ENCODE results near the gene SV2C.
"Not testable (repeated sequence)": the region's sequence is repeated elsewhere in the genome, so short reads cannot be mapped to it uniquely, and the experiment has no call there.

The SV2C gene

GRCh38 chr5:76269259-76269931 lies 186.2 kb downstream of the SV2C start:
- no peak for DNase-seq

- no peak for DNase-seq
These were observed 186.9 kb downstream of the SV2C start for GRCh38 chr5:76269932-76270610.

- DNase-seq = no peak
These were observed 188.7 kb downstream of the SV2C start for GRCh38 chr5:76271836-76272235.

GRCh38 chr5:76273206-76273885 lies 190.2 kb downstream of the SV2C start:
- no peak for DNase-seq

- DNase-seq = no peak
These were observed 191.4 kb downstream of the SV2C start for GRCh38 chr5:76274571-76274970.

GRCh38 chr5:76277736-76278135 lies 194.6 kb downstream of the SV2C start:
- no peak for DNase-seq

GRCh38 chr5:76278261-76278789 lies 195.1 kb downstream of the SV2C start:
- DNase-seq = no peak

- DNase-seq = no peak
These were observed 197.3 kb downstream of the SV2C start for GRCh38 chr5:76280494-76280893.

- no peak for DNase-seq
These were observed 200.5 kb downstream of the SV2C start for GRCh38 chr5:76283670-76284069.

GRCh38 chr5:76289692-76290091 lies 206.5 kb downstream of the SV2C start:
- no peak for DNase-seq

GRCh38 chr5:76290321-76290757 lies 207.2 kb downstream of the SV2C start:
- no peak for DNase-seq

GRCh38 chr5:76291305-76292077 lies 208.3 kb downstream of the SV2C start:
- no peak for DNase-seq

- DNase-seq = no peak
These were observed 209.6 kb downstream of the SV2C start for GRCh38 chr5:76292620-76293322.

- no peak for DNase-seq
These were observed 211.4 kb downstream of the SV2C start for GRCh38 chr5:76294573-76294972.

GRCh38 chr5:76298852-76299251 lies 215.7 kb downstream of the SV2C start:
- DNase-seq = no peak

- DNase-seq = no peak
These were observed 216.4 kb downstream of the SV2C start for GRCh38 chr5:76299592-76299991.

- not testable (repeated sequence) for DNase-seq
These were observed 218.7 kb downstream of the SV2C start for GRCh38 chr5:76301932-76302331.

GRCh38 chr5:76302661-76303060 lies 219.5 kb downstream of the SV2C start:
- not testable (repeated sequence) for DNase-seq

- no peak for DNase-seq
These were observed 220.7 kb downstream of the SV2C start for GRCh38 chr5:76303921-76304320.

- DNase-seq = peak; percentile 10
These were observed 222.1 kb downstream of the SV2C start for GRCh38 chr5:76305269-76305668.

- DNase-seq = peak; percentile 17
These were observed 222.6 kb downstream of the SV2C start for GRCh38 chr5:76305775-76306174.

GRCh38 chr5:76310208-76310607 lies 227.0 kb downstream of the SV2C start:
- DNase-seq = no peak
